ENCODE results near the gene IMMP1L. TPM values are rescaled to one million over a fixed set of nuclear protein-coding genes. Genes with fewer than 3 reads are reported as not detected.

Gene IMMP1L
- polyA plus RNA-seq, 1 donor (not counting 4 experiments of a cell fraction or from before 2014, with no cell fraction given) = 39.8 TPM

- no peak overlapping the region for H2AFZ ChIP-seq (ENCODE audit: control insufficient read depth, low read length)
- dilution Hi-C loops (cut with MboI; ENCODE audit: extremely low pct_ligation_motif_present, low sequenced_read_pairs) = no loop called here
Observed at GRCh38 chr11:31529701-31530100, 20.3 kb upstream of the IMMP1L start.

GRCh38 chr11:31529189-31529588, 19.8 kb upstream of the IMMP1L start:
- H3K9ac ChIP-seq (ENCODE audit: control insufficient read depth, extremely low read depth, insufficient read depth, low read length) = no peak overlapping the region
- H3K4me1 ChIP-seq (ENCODE audit: control insufficient read depth, extremely low read depth, insufficient read depth, low read length) = no peaks in the 10 kb centered on the region
- no peaks in the 10 kb centered on the region for H3K79me2 ChIP-seq (ENCODE audit: control insufficient read depth, insufficient read depth, low read length)
- H4K20me1 ChIP-seq (ENCODE audit: control insufficient read depth, extremely low read depth, insufficient read depth, low read length) = no peaks in the 10 kb centered on the region
- H3K4me2 ChIP-seq (ENCODE audit: control insufficient read depth, extremely low read depth, insufficient read depth, low read depth, low read length) = no peak overlapping the region
- dilution Hi-C loops (cut with MboI; ENCODE audit: extremely low pct_ligation_motif_present, low sequenced_read_pairs) = no loop called here
- no peaks in the 10 kb centered on the region for H3K9me1 ChIP-seq (ENCODE audit: control insufficient read depth, extremely low read depth, insufficient read depth, low read length)
- H3K27me3 ChIP-seq (ENCODE audit: control insufficient read depth, extremely low read depth, insufficient read depth, low read length) = no peaks in the 10 kb centered on the region
- H3K27ac ChIP-seq (ENCODE audit: control insufficient read depth, insufficient read depth, low read length) = no peak overlapping the region
- no peak overlapping the region for H3K4me3 ChIP-seq (ENCODE audit: control insufficient read depth in 2 of 3, extremely low read depth in 1 of 3, insufficient read depth in 2 of 3, low read depth in 1 of 3, low read length in 3 of 3)
- H3K36me3 ChIP-seq (ENCODE audit: control insufficient read depth in 2 of 2, extremely low read depth in 1 of 2, insufficient read depth in 2 of 2, low read length in 2 of 2) = peaks cover 0 to 2% of the 10 kb centered on the region in 2 experiments
- FAIRE-seq = no peak
- no peak overlapping the region for H2AFZ ChIP-seq (ENCODE audit: control insufficient read depth, low read length)
- no peak for DNase-seq (ENCODE audit: low read depth, low spot score)
- no peak for TF ChIP-seq CTCF (optimal IDR thresholded peaks at IDR 0.05 in 1 of 3, IDR thresholded peaks at IDR 0.05 in 1 of 3, conservative IDR thresholded peaks at IDR 0.05 in 1 of 3; ENCODE audit: extremely low read depth in 1 of 3, insufficient read depth in 2 of 3, low read length in 3 of 3)
- no peak for TF ChIP-seq EZH2 (IDR thresholded peaks at IDR 0.05; ENCODE audit: low read length)
- H3K9me3 ChIP-seq (ENCODE audit: control insufficient read depth, low read depth, low read length) = no peaks in the 10 kb centered on the region

More at GRCh38 chr11:31529701-31530100, 20.3 kb upstream of the IMMP1L start:
- Histone ChIP-seq H4K20me1 (ENCODE audit: control insufficient read depth, extremely low read depth, insufficient read depth, low read length) (no peaks in the 10 kb centered on the region), H3K27ac (ENCODE audit: control insufficient read depth, insufficient read depth, low read length) (no peak overlapping the region), H3K27me3 (ENCODE audit: control insufficient read depth, extremely low read depth, insufficient read depth, low read length) (no peaks in the 10 kb centered on the region), H3K79me2 (ENCODE audit: control insufficient read depth, insufficient read depth, low read length) (no peaks in the 10 kb centered on the region), H3K36me3 (ENCODE audit: control insufficient read depth in 2 of 2, extremely low read depth in 1 of 2, insufficient read depth in 2 of 2, low read length in 2 of 2) (no peaks in the 10 kb centered on the region), H3K4me3 (ENCODE audit: control insufficient read depth in 2 of 3, extremely low read depth in 1 of 3, insufficient read depth in 2 of 3, low read depth in 1 of 3, low read length in 3 of 3) (no peak overlapping the region), H3K9me3 (ENCODE audit: control insufficient read depth, low read depth, low read length) (no peaks in the 10 kb centered on the region), H3K4me1 (ENCODE audit: control insufficient read depth, extremely low read depth, insufficient read depth, low read length) (no peaks in the 10 kb centered on the region), H3K4me2 (ENCODE audit: control insufficient read depth, extremely low read depth, insufficient read depth, low read depth, low read length) (no peak overlapping the region), H3K9ac (ENCODE audit: control insufficient read depth, extremely low read depth, insufficient read depth, low read length) (no peak overlapping the region), H3K9me1 (ENCODE audit: control insufficient read depth, extremely low read depth, insufficient read depth, low read length) (no peaks in the 10 kb centered on the region)
- TF ChIP-seq CTCF (optimal IDR thresholded peaks at IDR 0.05 in 1 of 3, IDR thresholded peaks at IDR 0.05 in 1 of 3, conservative IDR thresholded peaks at IDR 0.05 in 1 of 3; ENCODE audit: extremely low read depth in 1 of 3, insufficient read depth in 2 of 3, low read length in 3 of 3) (no peak), EZH2 (IDR thresholded peaks at IDR 0.05; ENCODE audit: low read length) (no peak)
- no peak for DNase-seq (ENCODE audit: low read depth, low spot score)
- FAIRE-seq = no peak
